AG20443 (cell line): ENCODE measurements around the gene NOTCH3.

ENCODE experiments used
- DNase-seq: peaks from one replicate; pipeline ENCODE4 v3.0.0; 2012; ENCODE audit warnings: low spot score, mixed read lengths

Gene NOTCH3

DNA sequence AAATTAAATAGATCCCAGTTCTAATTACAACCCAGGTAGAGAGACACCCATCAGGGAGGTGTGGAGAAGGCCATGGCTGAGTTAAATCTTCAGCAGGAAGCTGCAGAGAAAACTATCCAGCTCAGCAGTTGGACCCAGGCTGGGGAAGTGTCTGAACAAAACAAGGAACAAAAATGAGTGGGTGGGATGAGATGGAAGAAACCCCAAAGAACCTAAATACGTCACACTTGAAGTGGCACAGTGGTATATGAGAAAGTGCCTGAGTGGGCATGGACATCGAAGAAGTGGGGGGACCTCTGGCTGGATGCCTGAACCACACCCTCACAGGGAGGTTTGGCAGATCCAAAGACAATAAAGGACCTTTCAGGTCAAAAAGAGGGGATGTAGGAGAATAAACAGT, 35.0 kb upstream of the NOTCH3 start:
- no peak for DNase-seq

DNA sequence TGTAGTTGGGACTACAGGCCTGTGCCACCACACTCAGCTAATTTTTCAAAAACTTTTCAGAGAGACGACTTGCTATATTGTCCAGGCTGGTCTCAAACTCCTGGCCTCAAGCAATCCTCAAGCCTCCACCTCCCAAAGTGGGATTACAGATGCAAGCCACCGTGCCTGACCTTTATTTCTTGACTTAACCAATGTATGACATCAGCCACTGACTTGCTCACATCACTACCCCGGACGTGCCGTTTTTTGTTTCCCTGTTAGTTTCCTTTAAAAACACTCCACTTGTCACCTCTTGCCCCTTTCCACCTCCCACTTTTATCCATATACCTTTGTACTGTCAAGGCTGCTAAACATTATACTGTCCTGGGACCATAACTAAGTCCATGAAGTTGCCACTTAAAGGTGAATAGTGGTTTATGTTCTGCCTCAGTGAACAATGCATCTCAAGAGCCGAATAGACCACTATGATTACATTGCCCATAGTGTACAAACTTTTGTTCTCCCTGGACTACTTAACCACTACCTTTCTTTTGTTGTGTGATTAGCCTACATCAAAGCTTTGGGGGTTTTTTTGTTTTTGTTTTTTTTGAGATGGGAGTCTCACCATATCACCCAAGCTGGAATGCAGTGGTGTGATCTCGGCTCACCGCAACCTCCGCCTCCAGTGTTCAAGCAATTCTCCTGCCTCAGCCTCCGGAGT, 33.8 kb upstream of the NOTCH3 start:
- no peak for DNase-seq

DNA sequence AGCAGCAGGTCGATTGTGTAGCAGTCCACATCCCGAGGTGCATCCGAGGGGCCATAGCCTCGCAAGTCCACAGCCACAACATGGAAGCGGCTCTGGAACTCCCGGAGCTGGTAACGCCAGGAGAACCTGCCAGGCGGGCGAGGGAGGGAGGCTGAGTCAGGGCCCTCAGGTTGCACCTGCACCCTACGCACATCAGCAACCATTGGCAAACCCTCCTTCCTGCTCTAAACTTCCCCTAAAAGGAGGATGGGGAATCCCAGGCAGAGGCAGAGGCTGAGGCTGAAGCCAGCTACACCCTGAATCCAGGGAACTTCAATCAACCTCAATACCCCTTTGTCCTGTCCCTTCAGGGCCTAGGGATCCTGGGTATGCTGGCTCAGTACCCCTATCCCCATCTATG, 30.5 kb upstream of the NOTCH3 start:
- no peak for DNase-seq

DNA sequence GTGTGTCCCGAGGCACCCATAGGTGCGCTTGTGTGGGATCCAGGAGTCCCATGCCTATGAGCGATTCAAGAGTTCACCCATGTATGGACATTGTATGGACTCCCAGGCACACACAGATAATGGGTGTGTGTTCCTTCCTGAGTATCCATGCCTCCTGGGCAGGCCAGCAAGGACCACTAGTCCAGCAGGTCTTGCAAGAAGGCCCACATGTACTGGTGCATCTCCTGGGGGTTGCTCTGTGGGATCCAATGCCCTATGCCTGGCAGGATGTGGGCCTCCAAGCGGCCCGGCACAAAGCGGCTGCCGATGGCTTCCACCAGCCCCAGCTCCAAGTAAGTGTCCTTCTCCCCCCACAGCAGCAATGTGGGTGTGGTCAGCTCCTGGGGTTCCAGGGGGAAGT, 26.5 kb upstream of the NOTCH3 start:
- DNase-seq = no peak

DNA sequence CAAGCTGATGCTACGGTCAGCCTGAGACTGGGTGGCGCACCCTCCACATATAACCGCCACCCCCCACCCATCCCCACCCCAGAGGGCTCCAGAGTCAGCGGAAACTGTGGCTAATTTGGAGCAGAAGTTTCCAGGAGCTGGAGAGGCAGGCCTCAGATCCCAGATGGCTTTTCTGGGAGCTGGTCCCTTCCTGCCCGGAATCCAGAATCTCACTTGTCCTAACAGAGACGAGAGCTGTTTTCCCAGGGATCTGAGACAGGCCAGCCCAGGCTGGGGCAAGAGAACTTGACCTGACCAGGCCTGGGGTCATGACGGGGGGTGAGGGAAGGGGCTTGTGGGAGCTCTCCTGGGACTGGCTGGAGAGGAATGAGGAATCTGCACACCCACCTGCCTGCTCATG, 25.0 kb upstream of the NOTCH3 start:
- no peak for DNase-seq

DNA sequence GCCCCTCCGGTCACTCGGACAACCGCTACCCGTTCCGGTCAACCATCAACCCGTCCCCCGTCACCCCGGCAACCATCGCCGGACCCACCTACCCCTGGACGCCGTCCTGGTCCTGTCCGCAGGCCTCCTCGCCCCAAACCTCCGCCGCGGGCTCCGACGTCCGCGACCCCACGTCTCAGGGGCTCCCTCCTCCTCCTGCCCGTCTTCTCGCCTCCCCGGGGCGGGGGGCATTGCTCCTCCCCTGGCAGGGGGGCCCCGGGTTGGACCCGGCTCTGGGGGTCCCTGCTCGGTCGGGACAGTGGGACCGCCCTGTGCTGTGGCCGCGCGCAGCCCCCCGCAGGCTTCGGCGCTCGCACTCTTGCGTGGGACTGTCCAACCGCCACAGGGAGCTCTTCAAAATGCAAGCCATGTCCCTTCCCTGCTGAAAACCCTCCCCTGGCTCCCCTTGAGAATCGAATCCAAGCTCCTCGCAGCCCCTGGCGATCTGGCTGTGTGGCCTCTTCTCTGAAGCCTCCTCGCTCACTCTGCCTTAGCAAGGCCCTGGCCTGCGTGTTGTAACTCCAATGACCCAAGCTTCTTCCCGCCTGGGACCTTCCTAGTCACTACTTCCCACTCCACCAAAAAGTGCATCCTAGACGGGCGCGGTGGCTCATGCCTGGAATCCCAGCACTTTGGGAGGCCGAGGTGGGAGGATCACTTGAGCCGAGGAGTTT, 23.0 kb upstream of the NOTCH3 start:
- DNase-seq = no peak

DNA sequence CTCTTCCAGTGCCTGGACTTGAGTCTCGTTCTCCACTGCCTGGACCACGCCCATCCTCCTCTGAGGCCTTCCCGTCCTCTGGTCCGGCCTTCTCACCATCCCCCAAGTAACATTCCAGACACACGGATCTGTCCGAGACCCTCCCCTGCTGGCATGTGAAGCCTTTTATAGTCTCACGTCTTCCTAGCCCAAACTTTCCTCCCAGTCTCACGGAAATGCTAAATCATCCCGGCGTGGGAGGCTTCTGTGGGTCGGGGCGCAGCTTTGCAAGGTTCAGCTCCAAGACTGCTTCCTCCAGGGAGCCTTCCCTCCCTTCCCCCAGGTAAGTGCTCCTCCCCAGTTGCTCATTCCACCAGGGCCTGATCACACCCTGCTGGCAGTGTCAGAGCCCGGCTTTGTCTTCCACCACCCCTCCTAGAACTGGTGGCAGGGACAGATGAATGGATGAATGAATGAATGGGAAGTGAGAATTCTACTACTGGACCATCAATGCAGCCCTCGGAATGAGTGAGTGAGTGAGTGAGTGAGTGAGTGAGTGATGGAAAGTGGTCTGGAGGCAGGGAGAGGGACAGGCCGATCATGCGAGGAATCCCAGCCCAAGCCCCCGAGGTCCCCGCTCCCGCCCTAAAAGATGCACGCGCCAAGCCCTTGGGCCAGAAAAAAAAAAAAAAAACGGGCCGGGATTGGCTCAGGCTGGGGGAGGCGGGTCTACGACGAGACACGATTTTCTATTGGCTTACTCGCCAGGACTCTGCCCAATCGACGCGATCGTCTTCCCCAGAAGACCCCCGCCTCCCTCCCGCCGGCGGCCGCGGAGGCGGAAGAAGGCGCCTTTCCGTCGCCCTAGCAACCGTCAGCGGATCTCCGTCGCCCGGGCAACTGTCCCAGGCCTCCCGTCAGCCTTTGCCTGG, 22.2 kb upstream of the NOTCH3 start:
- peak; percentile 99 for DNase-seq

DNA sequence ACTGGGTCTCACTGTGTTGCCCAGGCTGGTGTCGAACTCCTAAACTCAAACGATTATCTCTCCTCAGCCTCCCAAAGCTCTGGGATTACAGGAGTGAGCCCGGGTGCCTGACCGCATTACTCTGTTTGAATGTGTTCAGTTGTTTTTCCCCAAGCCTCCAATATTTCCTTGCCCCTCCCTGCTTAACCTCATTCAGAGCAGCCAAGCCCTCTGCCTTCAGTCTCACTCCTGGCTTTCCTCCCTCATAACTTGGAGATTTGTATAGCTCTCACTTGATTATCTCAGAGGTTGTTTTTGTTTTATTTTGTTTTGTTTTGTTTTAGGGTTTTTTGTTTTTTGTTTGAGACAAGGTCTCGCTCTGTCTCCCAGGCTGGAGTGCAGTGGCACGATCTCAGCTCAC, 20.0 kb upstream of the NOTCH3 start:
- no peak for DNase-seq

DNA sequence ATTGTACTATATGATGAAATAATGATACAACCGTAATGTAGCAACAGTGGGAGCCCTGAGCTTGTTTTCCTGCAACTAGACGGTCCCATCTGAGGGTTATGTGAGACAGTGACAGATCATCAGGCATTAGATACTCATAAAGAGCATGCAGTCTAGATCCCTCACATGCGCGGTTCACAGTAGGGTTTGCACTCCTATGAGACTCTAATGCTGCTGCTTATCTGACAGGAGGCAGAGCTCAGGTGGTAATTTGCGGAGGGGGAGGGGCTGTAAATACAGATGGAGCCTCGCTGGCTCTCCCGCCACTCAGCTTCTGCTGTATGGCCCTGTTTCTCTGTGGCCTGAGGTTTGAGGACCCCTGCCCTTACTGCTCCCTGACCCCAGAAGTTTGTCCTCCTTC, 17.7 kb upstream of the NOTCH3 start:
- DNase-seq = no peak

DNA sequence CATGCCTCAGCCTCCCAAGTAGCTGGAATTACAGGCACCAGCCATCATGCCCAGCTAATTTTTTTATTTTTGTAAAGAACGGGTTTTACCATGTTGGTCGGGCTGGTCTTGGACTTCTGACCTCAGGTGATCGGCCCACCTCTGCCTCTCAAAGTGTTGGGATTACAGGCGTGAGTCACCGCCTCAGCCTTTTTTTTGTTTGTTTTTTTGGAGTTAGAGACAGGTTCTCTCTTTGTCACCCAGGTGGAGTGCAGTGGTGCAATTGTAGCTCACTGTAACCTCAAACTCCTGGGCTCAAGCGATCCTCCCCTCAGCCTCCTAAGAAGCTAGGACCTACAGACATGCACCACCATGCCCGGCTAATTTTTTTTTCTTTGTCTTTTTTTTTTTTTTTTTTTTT, 15.6 kb upstream of the NOTCH3 start:
- no peak for DNase-seq

DNA sequence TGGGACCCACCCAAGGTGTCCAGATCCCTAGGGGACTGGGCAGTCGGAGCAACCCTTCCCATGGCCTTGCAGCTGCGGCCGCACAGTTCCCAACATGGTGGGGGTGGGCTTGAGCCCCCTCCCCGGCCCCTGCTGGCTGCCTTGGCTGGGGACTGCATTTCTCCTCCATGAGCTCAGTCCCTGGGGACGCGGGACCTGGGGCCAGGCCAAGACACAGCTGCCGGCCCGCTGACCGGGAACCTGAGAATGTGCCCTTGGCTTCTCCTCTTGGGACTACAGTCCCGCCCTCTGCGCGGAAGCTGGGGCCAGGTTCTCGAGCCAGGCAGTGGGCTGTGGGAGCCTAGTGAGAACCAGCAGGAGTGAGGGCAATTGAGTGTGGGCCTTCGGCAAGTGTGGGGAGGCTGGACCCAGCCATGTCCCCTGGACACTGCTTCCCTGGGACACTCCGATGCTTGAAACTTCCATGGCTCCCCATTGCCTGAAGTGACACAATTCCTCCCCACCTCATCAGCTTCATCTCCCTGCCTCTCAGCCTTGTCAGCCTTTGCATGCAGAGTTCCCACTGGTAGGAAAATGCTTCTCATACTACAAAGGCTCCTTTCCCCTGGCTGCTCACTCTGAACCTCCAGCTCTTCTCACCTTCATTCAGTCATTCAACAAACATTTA, 13.1 kb upstream of the NOTCH3 start:
- DNase-seq = no peak

DNA sequence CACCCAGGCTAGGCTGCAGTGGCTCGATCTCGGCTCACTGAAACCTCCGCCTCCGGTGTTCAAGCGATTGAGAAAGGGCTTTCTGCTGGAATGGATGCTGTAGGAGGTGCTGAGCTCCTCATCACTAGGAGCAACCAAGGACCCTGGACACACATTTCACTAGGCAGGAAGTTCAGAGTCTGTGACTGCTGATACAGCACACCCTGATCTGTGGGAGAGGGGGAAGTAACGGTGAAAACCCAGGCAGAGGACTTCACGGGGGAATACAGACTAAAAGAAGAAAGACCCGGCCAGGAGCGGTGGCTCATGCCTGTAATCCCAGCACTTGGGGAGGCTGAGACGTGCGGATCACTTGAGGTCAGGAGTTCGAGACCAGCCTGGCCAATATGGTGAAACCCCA, 11.9 kb upstream of the NOTCH3 start:
- no peak for DNase-seq

DNA sequence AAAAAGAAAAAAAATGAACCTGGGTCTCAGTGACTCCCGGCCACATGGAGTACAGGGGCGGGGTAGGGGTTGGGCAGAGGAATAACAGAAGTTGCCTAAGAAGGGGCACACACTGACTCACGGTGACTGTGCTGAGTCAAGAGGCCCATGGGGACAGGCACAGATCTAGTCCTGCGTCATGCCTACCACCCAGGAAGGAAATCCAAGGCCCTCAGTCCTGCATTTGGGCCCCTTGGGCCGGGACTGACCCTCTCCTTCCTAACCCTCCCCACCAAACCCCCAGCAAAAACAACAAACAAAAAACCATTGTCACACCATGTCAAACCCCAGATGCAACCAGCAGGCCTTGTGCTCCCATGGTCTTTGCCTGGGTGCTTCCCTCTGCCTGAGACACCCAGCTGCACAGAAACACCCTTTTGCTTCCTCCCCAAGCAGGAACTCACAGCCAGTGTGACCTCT, 9.6 kb upstream of the NOTCH3 start:
- DNase-seq = peak; percentile 77

DNA sequence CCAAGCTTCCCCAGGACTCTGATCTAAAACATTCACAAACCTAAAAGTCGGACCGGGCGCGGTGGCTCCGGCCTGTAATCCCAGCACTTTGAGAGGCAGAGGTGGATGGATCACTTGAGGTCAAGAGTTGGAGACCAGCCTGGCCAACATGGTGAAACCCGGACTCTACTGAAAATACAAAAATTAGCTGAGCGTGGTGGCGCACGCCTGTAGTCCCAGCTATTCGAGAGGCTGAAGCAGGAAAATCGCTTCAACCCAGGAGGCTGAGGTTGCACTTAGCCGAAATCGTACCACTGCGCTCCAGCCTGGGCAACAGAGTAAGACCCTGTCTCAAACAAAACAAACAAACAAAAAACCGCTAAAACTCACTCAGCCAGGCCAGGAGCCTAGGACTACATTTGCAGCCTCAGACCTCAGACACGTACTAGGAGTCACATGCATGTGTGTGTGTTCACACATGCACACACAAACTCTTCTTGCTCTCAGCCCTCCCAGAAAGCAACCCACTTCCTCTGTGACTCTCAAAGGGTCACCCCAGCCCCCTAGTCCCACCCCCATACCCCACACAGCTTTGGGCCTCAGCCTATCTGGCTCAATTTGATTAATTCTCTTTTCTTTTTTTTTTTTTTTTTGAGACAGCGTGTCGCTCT, 704 bp upstream of the NOTCH3 start:
- DNase-seq = no peak

DNA sequence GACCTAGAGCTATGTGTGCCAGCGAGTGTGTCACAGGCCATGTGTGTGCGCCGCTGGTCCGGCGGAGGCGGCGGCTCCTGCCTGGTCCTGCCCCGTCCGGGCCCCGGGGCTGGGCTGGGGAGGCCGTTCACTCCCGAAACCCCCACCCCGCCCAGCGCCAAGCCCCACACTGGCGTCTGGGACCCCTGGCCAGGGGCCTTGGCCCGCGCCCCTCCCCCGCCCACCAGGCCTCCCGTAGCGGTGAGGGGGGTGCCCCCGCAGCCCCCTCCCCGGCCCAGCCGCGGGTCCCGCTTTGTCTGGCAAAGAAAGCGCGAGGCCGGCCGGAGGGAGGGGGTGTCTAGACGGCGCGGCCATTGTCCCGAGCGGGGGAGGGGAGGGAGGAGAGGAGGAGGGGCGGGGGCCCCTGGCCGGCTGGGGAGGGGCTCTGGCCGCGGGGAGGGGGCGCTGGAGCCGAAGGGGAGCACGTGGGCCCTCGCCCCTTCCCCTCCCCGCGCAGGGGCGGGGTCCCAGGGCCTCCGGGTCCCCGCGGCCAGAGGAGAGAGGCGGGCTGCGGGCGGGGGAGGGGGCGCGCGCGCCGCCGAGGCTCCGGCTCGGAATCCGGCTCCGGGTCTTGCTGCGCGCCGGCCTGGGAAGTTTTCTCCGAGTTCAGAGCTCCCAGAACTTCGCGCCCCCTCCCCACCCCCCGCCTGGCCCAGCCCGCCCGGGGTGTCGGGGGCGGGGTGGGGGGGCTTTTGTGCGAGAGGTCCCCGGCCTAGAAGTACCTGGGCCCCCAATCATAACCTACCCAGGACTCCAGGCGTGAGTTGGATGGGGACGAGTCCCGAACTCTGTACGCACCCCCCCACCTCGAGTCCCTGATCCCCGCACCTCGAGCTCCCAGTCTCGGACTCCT, 888 bp downstream of the NOTCH3 start:
- peak; percentile 77 for DNase-seq

DNA sequence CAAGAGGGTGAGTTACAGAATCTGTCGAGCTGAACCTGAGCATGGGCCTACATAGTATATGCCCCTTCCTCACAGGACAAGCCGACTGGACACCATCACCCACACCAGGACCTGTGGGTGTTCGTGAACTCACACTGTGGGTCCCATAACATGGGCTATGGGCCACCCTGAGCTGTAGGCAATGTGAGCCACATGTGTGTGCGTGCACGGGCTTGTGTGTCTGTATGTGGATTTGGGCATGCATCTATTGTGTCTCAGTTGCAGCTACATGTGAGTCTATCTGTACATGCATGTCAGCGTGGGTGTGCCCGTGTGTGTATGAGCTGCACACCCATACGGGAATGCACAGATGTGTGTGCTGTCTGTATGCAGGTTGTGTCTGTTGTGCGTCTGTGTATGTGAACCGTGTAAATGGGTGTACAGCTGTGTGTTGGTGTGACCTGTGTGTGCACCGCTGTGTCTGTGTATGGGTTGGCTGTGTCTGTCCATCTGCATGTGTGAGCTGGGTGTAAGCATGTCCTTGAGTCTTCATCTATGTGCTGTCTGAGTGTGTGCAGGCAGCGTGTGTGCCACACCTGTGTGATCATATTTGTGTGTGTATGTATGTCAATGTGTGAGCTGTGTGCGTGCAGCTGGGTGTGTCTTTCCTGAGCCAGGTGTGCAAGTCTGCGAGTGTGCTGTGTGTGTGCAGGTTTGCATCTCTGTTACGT, 1.7 kb downstream of the NOTCH3 start:
- DNase-seq = no peak

DNA sequence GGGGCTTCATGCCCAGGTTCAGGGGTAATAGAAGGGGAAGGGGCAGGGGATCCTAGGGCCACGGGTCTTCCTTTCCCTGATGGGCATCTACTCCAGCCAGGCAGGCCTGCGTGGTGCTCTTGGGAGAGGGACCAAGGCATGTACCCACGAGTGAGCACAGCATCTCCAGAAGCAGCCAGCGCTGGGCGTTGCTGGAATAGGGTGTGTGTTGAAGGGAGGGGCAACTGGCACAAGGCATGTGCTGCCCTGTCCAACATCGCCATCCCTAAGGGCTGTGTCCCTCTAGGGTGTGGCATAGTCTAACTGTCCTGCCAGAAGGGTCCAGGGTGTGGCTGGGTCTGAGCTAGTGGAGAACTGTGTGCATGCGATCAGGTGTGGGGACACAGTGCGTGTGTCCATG, 2.9 kb downstream of the NOTCH3 start:
- peak; percentile 40 for DNase-seq

DNA sequence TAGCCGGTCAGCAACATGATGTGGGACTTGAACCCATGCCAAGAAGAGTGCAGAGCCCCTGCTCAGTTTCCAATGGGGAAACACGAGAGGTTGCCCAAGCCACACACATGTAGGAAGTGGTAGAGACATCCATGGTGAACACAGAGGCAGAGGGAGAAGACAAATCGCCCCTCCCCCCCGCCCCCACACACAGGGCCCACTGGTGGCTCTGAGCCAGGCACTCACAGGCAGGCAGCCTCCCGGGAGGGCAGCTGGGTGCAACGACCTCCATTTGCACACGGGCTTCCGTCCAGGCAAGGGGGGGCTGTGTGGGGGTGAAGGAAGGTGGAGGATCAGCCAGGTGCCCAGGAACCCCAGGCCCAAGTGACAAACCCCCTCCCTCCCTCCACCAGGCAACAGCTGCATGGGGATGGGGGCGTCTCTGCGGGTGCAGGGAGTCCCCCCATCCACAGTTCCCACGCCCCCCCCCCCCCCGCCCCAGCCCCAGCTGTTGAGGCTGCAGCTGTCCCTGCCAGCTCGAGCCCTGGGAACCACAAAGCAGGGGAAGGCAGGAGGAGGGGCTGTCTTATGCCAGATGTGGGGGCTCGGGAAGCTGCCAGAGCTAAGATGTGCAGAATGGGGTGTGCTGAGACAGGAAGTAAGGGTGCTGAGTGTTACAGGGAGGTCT, 3.4 kb downstream of the NOTCH3 start:
- no peak for DNase-seq

DNA sequence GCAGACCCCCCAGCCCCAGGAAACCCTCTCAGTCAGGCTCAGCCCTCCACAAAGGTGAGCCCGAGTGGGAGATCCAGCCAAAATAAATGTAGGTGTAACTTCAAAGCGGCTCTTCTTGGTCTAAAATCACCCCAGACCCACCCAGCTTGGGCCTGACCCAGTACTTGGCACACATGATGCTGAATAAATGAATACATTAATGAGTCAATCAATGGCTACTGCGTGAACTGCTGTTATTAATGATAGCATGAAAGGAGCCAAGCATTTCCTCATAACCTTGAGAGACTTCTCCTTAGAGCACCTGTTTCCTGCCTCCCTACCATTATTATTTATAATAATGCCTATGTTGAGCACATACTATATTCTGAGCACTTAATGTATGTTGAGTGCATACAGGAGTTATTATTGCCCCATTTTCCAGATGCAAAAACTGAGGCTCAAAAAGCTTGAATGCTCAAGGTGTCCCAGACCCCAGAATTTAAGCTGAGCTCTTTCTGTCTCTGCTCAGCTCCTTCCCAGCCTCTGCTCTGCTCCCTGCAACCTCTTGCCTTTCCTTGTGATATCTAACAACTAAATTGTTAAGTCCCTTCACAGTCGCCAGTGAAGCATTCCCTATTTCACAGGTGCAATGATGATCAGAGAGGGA, 4.3 kb downstream of the NOTCH3 start:
- DNase-seq = no peak
